Endothelial cell of umbilical vein (primary cell): Measurements from ENCODE around the gene DRICH1. TPM values are rescaled to one million over a fixed set of nuclear protein-coding genes. Genes with fewer than 3 reads are reported as not detected.

ENCODE experiments used
- BruUV-seq: library from RNA; stranded (reverse); fragments of 400-500 nt; replicated peaks from 2 replicates; lab custom pipeline; 2021; lab: Mats Ljungman, UMichigan
- CTCF ChIA-PET: fragments of 300-600, 350-600 bp; sonication (Branson Sonifier 250); formaldehyde crosslinking; loops from one replicate; lab custom pipeline; 2021; ENCODE audit warnings: antibody characterized with exemption, inconsistent platforms; lab: Charles Lee
- POLR2A ChIA-PET: fragments of 300-600, 350-600 bp; sonication (Branson Sonifier 250); formaldehyde crosslinking; loops from one replicate; lab custom pipeline; 2021; ENCODE audit warnings: antibody characterized with exemption, inconsistent platforms; lab: Charles Lee
- DNase-seq: peaks from one replicate; pipeline ENCODE4 v3.0.0-alpha.2; 2011; ENCODE audit warnings: low read depth, low spot score
- FAIRE-seq: peaks from 2 replicates; lab custom pipeline; 2011; peaks lifted over from hg19 to GRCh38; lab: Jason Lieb, UNC
- H2AFZ ChIP-seq: 2 replicates; pipeline ENCODE4 v1.6.0; 2012; ENCODE audit warnings: low read depth, low read length, control low read depth, inconsistent platforms
- H3K27ac ChIP-seq: 2 replicates; pipeline ENCODE4 v1.5.1; 2011; ENCODE audit warnings: low read depth, mild to moderate bottlenecking, control low read depth, low read length, moderate library complexity; ENCODE audit not compliant: insufficient read depth
- H3K27me3 ChIP-seq, 2 experiments: 2 replicates each; pipeline versions ENCODE4 v1.6.0 to v1.6.1; 2011; ENCODE audit warnings: low read length in 2 of 2, mixed read lengths in 1 of 2; ENCODE audit not compliant: control insufficient read depth in 2 of 2, insufficient read depth in 2 of 2
- H3K36me3 ChIP-seq, 2 experiments: 2 replicates in 1 of 2; 3 replicates in 1 of 2; pipeline ENCODE4 v1.5.1; 2011; ENCODE audit warnings: low read length in 2 of 2, mild to moderate bottlenecking in 1 of 2, moderate library complexity in 1 of 2; ENCODE audit not compliant: control insufficient read depth in 2 of 2, insufficient read depth in 2 of 2; ENCODE audit errors: extremely low read depth in 1 of 2
- H3K4me1 ChIP-seq: 3 replicates; pipeline ENCODE4 v1.5.1; 2011; ENCODE audit warnings: mild to moderate bottlenecking, low read length; ENCODE audit not compliant: control insufficient read depth, insufficient read depth; ENCODE audit errors: extremely low read depth
- H3K4me2 ChIP-seq: 2 replicates; pipeline ENCODE4 v1.6.1; 2011; ENCODE audit warnings: low read length, control low read depth, mixed read lengths; ENCODE audit not compliant: insufficient read depth
- H3K4me3 ChIP-seq, 3 experiments: fragments of 200-600 bp in 1 of 3; sonication (generic), shearing (Covaris generic) in 1 of 3; replicated peaks in 1 of 3; 2 replicates each; pipeline ENCODE4 v1.5.1; 2011 to 2016; ENCODE audit warnings: control low read depth in 3 of 3, low read length in 3 of 3, mild to moderate bottlenecking in 2 of 3, inconsistent platforms in 1 of 3, low read depth in 1 of 3, moderate library complexity in 1 of 3; ENCODE audit not compliant: insufficient read depth in 1 of 3
- H3K79me2 ChIP-seq: 2 replicates; pipeline ENCODE4 v1.6.0; 2012; ENCODE audit warnings: low read length, inconsistent platforms; ENCODE audit not compliant: control insufficient read depth, insufficient read depth
- H3K9ac ChIP-seq: replicated peaks from 2 replicates; pipeline ENCODE3; 2011; ENCODE audit warnings: low read length, control low read depth; ENCODE audit not compliant: insufficient read depth; ENCODE audit errors: extremely low read depth
- H3K9me1 ChIP-seq: replicated peaks from 3 replicates; pipeline ENCODE4 v1.6.0; 2011; ENCODE audit warnings: mild to moderate bottlenecking, low read length; ENCODE audit not compliant: control insufficient read depth, insufficient read depth; ENCODE audit errors: extremely low read depth
- H3K9me3 ChIP-seq: replicated peaks from 2 replicates; pipeline ENCODE4 v1.5.1; 2012; ENCODE audit warnings: low read length, inconsistent platforms; ENCODE audit not compliant: control insufficient read depth, insufficient read depth
- H4K20me1 ChIP-seq: replicated peaks from 2 replicates; pipeline ENCODE3; 2011; ENCODE audit warnings: mild to moderate bottlenecking, low read length; ENCODE audit not compliant: control insufficient read depth, insufficient read depth; ENCODE audit errors: extremely low read depth
- EZH2 ChIP-seq: IDR thresholded peaks from 2 replicates; pipeline ENCODE4 v1.6.1; 2012; ENCODE audit warnings: borderline replicate concordance, low read depth, mild to moderate bottlenecking, moderate library complexity, low read length, inconsistent platforms; ENCODE audit not compliant: severe bottlenecking
- FOS ChIP-seq: IDR thresholded peaks from 2 replicates; pipeline ENCODE4 v1.6.1; 2011; ENCODE audit warnings: mild to moderate bottlenecking, low read length, moderate library complexity, borderline replicate concordance; ENCODE audit not compliant: insufficient read depth
- GATA2 ChIP-seq: IDR thresholded peaks from 2 replicates; pipeline ENCODE4 v1.7.0; 2011; ENCODE audit warnings: low read depth, mild to moderate bottlenecking, moderate library complexity, mixed read lengths, low read length; ENCODE audit not compliant: insufficient read length, insufficient read depth
- JUN ChIP-seq: IDR thresholded peaks from 2 replicates; pipeline ENCODE4 v1.6.1; 2011; ENCODE audit warnings: borderline replicate concordance, low read depth; ENCODE audit not compliant: insufficient read length, insufficient read depth
- MAX ChIP-seq: IDR thresholded peaks from 2 replicates; pipeline ENCODE4 v1.6.1; 2011; ENCODE audit not compliant: insufficient read depth, insufficient read length
- MYC ChIP-seq: IDR thresholded peaks from one replicate; pipeline ENCODE4 v1.6.1; 2011; ENCODE audit warnings: mild to moderate bottlenecking, low read depth, low read length
- POLR2A ChIP-seq: IDR thresholded peaks from 2 replicates; pipeline ENCODE4 v1.6.1; 2012; ENCODE audit warnings: low read depth, mild to moderate bottlenecking, control low read depth, low read length
- POLR2AphosphoS5 ChIP-seq: IDR thresholded peaks from 2 replicates; pipeline ENCODE4 v1.6.1; 2012; ENCODE audit warnings: low read depth, mild to moderate bottlenecking, control low read depth, low read length, moderate library complexity; ENCODE audit not compliant: insufficient read depth
- dilution Hi-C: fragments of 300-500 bp; cut with MboI; formaldehyde crosslinking; loops from one replicate; pipeline ENCODE4 v1.15.0; 2019; ENCODE audit warnings: low sequenced_read_pairs; ENCODE audit not compliant: extremely low pct_ligation_motif_present
- intact Hi-C: fragments of 100-400 bp; cut with micrococcal nuclease; formaldehyde crosslinking; loops from one replicate; pipeline ENCODE4 v1.10.0; 2022
- polyA plus RNA-seq, 4 experiments: library from polyadenylated mRNA; depleted of rRNA in 3 of 4; stranded (reverse) in 3 of 4; unstranded in 1 of 4; fragments of >200 nt; gene quantifications; 2 replicates each; pipeline versions ENCODE4 v1.2.1 to v1.2.3, GENCODE V29; 2011 to 2012; ENCODE audit warnings: missing spikeins in 1 of 4
- total RNA-seq: library from RNA; stranded (reverse); gene quantifications from 2 replicates; pipeline ENCODE4 v1.2.3, GENCODE V29; 2021
- TF ChIP-seq, protein P1 (sequence below), 2 donors: IDR thresholded peaks; 1 replicate in 1 of 2; 2 replicates in 1 of 2; pipeline ENCODE4 v1.5.1; 2011; ENCODE audit warnings: low read length in 2 of 2, mild to moderate bottlenecking in 2 of 2, moderate library complexity in 2 of 2, control low read depth in 1 of 2, inconsistent platforms in 1 of 2, low read depth in 1 of 2; ENCODE audit not compliant: insufficient read depth in 1 of 2; ENCODE audit errors: extremely low read depth in 1 of 2

The DRICH1 gene
- total and polyA plus RNA-seq, 2 donors (not counting 3 experiments of a cell fraction or from before 2014, with no cell fraction given), result 0.25 TPM; not detected in 1

DNA sequence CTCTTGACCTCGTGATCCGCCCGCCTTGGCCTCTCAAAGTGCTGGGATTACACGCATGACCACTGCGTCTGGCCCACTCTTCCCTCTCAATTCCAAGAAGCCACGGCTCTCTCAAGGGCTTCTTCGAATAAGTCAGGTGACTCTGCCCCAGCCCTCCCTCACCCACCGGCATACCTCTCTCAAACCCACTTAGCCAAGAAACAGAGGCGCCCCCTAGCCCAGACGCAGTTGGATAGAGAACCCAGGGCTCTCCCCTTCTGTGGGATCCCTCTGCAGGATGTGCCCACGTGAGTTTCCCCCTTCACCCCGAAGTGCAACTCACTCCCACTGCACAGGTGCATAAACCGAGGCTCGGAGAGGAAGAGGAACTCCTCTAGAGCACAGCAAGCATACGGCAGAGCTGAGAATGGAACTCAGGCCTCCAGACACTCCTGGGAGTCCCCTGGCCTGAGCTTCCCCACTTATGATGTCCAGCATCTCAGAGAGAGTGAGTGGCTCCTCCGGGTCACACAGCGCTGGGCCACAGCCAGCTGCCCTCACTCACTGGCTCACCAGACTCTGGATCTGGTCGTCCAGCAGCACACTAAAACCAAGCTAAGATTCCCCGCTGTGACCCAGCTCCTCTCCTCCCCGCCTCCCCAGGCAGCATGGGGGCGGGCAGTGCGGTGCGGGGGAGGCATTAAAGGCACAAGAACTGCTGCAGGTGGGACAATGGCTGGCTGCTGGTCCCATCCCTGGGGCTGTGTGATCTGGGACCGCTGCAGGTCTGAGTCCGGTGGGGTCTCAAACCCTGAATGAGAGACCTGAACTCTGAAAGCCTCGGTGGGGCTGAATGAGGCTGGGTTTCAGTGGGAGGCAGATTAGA, 41.9 kb upstream of the DRICH1 start:
- no peak overlapping the region for H2AFZ ChIP-seq
- dilution Hi-C loops (no loop called here), intact Hi-C loops (no loop called here)
- H3K4me3 ChIP-seq, result no peak overlapping the region
- H3K4me1 ChIP-seq, result peaks cover 4% of the 10 kb centered on the region
- H3K9me3 ChIP-seq, result no peaks in the 10 kb centered on the region
- no peak for TF ChIP-seq POLR2AphosphoS5
- BruUV-seq, result no TSS peak
- H4K20me1 ChIP-seq, result no peaks in the 10 kb centered on the region
- ChIA-PET CTCF (no interaction called here), POLR2A (no interaction called here)
- FAIRE-seq, result no peak
- no peak overlapping the region for H3K4me2 ChIP-seq
- no peaks in the 10 kb centered on the region for H3K9me1 ChIP-seq
- H3K36me3 ChIP-seq, result no peaks in the 10 kb centered on the region
- H3K27ac ChIP-seq, result no peak overlapping the region
- no peaks in the 10 kb centered on the region for H3K79me2 ChIP-seq
- no peaks in the 10 kb centered on the region for H3K27me3 ChIP-seq
- DNase-seq, result no peak
- H3K9ac ChIP-seq, result no peak overlapping the region

DNA sequence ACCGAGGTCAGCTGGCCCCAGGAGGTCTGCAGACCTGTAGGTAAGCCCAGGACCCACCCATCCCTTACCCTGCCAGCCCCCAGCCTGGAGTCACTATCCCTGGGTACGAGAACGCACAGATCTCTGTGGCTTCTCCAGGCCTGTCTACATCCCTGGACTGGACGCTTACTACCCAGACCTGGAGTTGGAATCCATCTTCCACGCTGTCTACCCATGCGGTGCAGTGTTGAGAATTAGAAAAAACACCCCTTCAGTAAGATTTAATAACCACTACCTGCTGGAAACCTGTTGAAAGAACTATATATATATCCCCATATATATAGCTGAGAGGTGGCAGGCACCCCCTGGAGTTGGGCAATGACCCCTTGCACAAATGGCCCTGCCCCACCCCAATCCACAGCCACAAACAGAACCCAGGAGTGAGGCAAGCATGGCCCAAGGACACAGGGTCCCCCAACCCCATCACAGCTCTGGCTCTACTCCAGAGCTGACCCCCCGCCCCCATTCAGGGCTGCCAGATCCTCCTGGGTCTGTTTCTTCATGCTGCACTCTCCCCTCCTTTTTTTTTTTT, 41.0 kb upstream of the DRICH1 start:
- no peak overlapping the region for H2AFZ ChIP-seq
- H3K27me3 ChIP-seq, result no peaks in the 10 kb centered on the region
- no peak overlapping the region for H3K4me2 ChIP-seq
- ChIA-PET POLR2A (no interaction called here), CTCF (no interaction called here)
- no peaks in the 10 kb centered on the region for H4K20me1 ChIP-seq
- no peaks in the 10 kb centered on the region for H3K79me2 ChIP-seq
- H3K9me3 ChIP-seq, result no peaks in the 10 kb centered on the region
- H3K27ac ChIP-seq, result no peak overlapping the region
- FAIRE-seq (no peak), DNase-seq (no peak)
- TF ChIP-seq POLR2A (no peak), POLR2AphosphoS5 (no peak), FOS (no peak), EZH2 (no peak), MAX (no peak), JUN (no peak), GATA2 (no peak), MYC (no peak)
- TF ChIP-seq, protein P1, sequence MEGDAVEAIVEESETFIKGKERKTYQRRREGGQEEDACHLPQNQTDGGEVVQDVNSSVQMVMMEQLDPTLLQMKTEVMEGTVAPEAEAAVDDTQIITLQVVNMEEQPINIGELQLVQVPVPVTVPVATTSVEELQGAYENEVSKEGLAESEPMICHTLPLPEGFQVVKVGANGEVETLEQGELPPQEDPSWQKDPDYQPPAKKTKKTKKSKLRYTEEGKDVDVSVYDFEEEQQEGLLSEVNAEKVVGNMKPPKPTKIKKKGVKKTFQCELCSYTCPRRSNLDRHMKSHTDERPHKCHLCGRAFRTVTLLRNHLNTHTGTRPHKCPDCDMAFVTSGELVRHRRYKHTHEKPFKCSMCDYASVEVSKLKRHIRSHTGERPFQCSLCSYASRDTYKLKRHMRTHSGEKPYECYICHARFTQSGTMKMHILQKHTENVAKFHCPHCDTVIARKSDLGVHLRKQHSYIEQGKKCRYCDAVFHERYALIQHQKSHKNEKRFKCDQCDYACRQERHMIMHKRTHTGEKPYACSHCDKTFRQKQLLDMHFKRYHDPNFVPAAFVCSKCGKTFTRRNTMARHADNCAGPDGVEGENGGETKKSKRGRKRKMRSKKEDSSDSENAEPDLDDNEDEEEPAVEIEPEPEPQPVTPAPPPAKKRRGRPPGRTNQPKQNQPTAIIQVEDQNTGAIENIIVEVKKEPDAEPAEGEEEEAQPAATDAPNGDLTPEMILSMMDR (IDR thresholded peaks at IDR 0.05; ENCODE audit: extremely low read depth in 1 of 2, insufficient read depth in 1 of 2, low read depth in 1 of 2, low read length in 2 of 2), result no peak
- no peaks in the 10 kb centered on the region for H3K36me3 ChIP-seq
- no peaks in the 10 kb centered on the region for H3K9me1 ChIP-seq
- peaks cover 4% of the 10 kb centered on the region for H3K4me1 ChIP-seq
- BruUV-seq, result no TSS peak
- intact Hi-C loops (no loop called here), dilution Hi-C loops (no loop called here)
- no peak overlapping the region for H3K4me3 ChIP-seq
- no peak overlapping the region for H3K9ac ChIP-seq
